Measurements from ENCODE around the gene CPZ.

The CPZ gene

DNA sequence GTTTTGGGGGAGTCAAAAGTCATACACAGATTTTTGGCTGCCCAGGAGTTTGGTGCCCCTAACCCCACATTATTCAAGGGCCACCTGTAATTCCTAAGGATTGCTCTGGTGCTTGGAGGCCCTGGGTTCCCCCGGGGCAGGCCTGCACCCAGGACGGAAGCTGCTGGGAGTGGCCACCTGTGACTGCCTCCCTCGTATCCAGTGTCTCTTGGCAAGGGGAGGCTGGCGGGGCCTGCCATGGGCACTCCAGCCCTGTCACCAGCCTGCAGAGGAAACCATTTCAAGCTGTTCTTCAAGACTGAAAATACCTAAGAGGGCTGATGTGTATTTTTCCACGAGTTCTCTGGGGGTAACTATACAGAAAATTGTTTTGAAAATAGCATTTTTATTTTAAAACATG lies 36.8 kb upstream of the CPZ start:
- no peak for DNase-seq (ENCODE audit: insufficient read length, low spot score)
- no peak for FAIRE-seq
- TF ChIP-seq POLR2A (IDR thresholded peaks at IDR 0.05; ENCODE audit: low read depth, low read length) (no peak), POLR2AphosphoS5 (IDR thresholded peaks at IDR 0.05; ENCODE audit: low read depth, low read length) (no peak), PAX5 (IDR thresholded peaks at IDR 0.05; ENCODE audit: insufficient read depth, low read length, severe bottlenecking) (no peak), SPI1 (IDR thresholded peaks at IDR 0.05; ENCODE audit: low read depth, low read length) (no peak), POU2F2 (IDR thresholded peaks at IDR 0.05; ENCODE audit: low read depth, low read length) (no peak), TAF1 (IDR thresholded peaks at IDR 0.05; ENCODE audit: low read depth, low read length) (no peak)

DNA sequence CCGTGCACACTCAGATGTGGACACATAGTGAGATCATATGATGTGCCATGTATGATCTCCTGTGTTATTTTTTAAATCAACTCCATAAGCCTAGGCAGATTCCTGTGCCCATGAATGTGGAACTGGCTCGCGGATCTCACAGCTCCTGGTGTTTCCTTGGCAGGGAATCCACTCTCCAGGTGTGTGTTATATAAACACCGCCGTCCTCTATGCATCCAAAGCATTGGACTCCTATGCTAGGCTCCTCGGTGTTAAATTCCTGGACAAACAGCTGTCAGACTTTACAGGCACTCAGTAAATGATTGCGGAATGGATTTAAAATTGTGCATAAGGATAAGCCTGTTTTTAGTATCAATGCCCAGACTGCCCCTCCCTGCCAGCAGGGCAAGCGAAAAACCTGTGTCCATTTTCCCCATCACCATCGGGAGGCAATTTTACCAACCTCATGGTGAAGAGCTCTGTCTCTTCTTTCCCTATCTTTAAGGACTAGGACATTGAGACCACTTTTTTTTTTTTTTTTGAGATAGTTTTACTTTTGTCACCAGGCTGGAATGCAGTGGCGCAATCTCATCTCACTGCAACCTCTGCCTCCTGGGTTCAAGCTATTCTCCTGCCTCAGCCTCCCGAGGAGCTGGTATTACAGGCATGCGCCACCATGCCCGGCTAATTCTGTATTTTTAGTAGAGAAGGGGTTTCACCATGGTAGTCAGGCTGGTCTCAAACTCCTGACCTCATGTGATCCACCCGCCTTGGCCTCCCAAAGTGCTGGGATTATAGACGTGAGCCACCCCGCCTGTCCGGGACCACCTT lies 36.0 kb upstream of the CPZ start:
- no peak for FAIRE-seq
- DNase-seq (ENCODE audit: insufficient read length, low spot score), result no peak
- no peak for TF ChIP-seq POLR2AphosphoS5 (IDR thresholded peaks at IDR 0.05; ENCODE audit: low read depth, low read length)

DNA sequence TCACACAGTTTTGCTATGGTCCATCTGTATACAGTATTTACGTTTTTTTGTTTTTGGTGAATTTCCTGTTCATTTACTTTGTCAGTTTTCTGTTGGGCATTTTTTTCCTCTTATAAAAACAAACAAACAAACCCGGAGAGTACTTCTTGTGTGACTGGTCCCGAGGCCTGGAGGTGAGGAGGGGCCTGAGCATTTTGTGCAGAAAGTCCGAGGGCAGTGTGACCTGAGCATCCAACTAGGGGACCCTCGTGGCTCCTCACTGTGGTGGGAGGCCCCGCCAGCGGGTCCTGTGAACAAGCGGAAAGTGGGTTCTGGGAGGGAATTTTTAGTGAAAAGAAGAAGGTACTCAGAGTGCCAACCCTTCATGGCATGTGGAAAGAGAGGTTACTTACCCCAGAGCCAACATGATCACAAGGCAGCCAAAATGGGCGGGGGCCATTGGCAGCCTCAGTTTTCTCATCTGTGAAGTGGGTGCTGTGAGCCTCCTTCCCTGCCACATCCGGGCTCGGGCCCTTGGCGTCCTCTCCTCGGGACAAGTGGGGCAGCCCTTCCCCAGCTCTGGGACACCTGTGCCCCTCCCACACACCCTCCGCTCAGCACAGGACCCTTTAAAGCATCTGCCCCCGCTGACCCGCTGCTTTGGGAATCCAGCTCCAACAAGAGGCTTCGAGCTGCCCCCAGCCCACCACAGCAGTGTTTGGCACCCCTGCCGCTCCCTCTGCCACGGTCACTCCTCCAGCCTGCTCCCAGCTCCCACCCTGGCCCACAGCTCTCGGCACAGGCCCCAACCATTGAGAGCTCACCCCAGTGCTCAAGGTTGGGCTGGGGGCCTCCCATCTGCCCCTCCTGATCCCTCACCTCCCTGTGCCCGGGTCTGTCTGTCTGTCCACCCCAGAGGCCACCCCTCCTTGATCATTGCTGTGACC lies 35.2 kb upstream of the CPZ start:
- TF ChIP-seq TAF1 (IDR thresholded peaks at IDR 0.05; ENCODE audit: low read depth, low read length), result no peak
- TF ChIP-seq SPI1 (IDR thresholded peaks at IDR 0.05; ENCODE audit: low read depth, low read length), result no peak
- TF ChIP-seq PAX5 (IDR thresholded peaks at IDR 0.05; ENCODE audit: insufficient read depth, low read length, severe bottlenecking), result no peak
- no peak for TF ChIP-seq POLR2AphosphoS5 (IDR thresholded peaks at IDR 0.05; ENCODE audit: low read depth, low read length)
- no peak for TF ChIP-seq POU2F2 (IDR thresholded peaks at IDR 0.05; ENCODE audit: low read depth, low read length)
- TF ChIP-seq POLR2A (IDR thresholded peaks at IDR 0.05; ENCODE audit: low read depth, low read length), result no peak
- no peak for FAIRE-seq
- DNase-seq (ENCODE audit: insufficient read length, low spot score), result no peak

DNA sequence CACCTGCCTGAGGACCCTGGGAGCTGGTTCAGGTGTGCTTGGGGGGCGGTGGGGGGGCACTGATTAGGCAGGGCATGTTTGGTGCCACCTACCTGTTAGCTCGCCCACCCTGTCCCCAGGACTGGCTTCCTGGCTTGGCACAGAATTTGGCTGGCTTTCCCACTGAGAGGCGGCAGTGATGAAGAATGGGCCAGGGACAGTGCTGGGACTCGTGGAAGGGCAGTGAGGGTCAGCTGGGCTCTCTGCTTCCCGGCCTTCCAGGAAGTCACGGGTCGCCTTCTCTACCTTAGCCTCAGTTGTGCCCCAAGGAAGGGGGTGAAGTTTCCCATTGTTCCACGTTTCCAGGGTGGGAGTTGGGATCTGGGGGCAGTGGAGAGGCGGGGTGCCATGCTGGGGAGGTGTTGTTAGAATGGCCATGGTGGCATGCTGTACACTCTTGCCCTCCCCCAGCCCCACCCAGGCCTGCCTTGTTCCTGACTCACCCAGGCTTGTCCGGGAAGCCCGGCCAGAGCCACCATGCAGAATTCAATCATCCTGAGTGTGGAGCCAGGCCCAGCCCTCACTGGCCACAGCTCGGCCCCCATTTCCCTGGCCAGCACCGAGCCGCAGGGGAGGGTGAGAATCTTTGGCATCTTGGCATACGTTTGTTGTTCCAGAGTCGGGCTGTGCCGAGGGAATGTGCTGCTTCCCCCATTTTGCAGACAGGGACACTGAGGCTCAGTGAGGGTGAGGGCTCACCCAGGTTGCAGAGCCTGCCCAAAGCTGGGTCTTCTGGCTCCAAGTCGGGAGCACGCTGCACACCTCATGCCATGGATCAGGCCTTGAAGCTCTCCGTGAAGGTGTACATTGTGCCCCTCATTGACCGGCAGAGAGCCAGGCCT lies 34.2 kb upstream of the CPZ start:
- FAIRE-seq (no peak), DNase-seq (ENCODE audit: insufficient read length, low spot score) (no peak)
- TF ChIP-seq SPI1 (IDR thresholded peaks at IDR 0.05; ENCODE audit: low read depth, low read length) (no peak), POU2F2 (IDR thresholded peaks at IDR 0.05; ENCODE audit: low read depth, low read length) (no peak), PAX5 (IDR thresholded peaks at IDR 0.05; ENCODE audit: insufficient read depth, low read length, severe bottlenecking) (no peak), TAF1 (IDR thresholded peaks at IDR 0.05; ENCODE audit: low read depth, low read length) (no peak), POLR2AphosphoS5 (IDR thresholded peaks at IDR 0.05; ENCODE audit: low read depth, low read length) (no peak), POLR2A (IDR thresholded peaks at IDR 0.05; ENCODE audit: low read depth, low read length) (no peak)

DNA sequence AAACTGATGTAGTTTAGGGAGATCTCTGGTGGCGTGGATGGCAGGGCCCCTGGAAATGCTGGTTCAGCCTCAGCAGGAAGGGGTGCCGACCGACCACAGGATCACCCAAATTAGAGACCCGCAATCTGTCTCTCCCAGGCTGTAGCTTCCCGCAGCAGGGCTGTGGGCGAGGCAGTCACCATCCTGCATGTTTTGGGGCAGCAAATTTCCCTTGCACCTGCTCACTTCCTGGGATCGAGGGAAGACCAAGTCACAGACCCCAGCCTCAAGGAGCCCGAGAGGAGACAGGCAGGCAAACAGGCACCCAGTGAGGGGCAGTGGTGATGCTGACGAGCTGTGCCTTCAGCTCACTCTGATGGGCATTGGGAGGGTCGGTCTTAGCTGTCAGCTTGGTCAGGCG lies 33.6 kb upstream of the CPZ start:
- TF ChIP-seq POU2F2 (IDR thresholded peaks at IDR 0.05; ENCODE audit: low read depth, low read length), result no peak
- no peak for TF ChIP-seq POLR2A (IDR thresholded peaks at IDR 0.05; ENCODE audit: low read depth, low read length)
- TF ChIP-seq TAF1 (IDR thresholded peaks at IDR 0.05; ENCODE audit: low read depth, low read length), result no peak
- no peak for TF ChIP-seq POLR2AphosphoS5 (IDR thresholded peaks at IDR 0.05; ENCODE audit: low read depth, low read length)
- TF ChIP-seq SPI1 (IDR thresholded peaks at IDR 0.05; ENCODE audit: low read depth, low read length), result no peak
- no peak for TF ChIP-seq PAX5 (IDR thresholded peaks at IDR 0.05; ENCODE audit: insufficient read depth, low read length, severe bottlenecking)
- FAIRE-seq (no peak), DNase-seq (ENCODE audit: insufficient read length, low spot score) (no peak)

DNA sequence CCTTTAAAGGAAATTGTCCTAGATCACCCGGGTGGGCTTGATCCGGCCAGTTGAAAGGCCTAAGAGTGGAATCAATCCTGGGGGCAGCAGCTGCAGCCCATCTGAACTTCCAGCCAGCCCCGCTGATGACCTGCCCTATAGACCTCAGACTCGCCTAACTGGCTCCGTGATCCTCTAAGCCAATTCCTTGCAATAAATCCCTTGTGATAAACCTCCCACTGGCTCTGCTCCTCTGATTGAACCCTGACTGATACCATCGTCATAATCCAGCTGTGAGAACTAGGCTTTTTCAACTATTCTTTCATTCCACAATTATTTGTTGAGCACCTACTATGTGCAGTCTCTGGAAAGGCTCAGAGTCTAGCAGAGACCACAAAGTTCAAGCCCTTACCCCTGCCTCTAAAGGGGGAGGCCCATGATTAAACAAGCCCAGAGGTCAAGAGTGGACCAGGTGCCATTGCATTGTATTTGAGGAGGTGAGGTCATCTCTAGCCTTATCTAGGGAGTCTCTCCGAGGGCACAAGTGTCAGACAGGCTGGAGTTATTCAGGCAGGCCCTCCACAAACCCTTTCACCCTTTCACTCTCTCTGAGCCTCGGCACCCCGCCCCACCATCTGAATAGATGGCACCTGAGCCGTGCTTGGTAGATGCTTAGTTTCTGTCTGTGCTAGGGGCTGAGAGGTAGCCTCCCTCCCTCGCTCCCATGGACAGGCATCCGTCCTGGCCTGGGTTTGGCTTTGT lies 32.9 kb upstream of the CPZ start:
- no peak for TF ChIP-seq POLR2A (IDR thresholded peaks at IDR 0.05; ENCODE audit: low read depth, low read length)
- no peak for TF ChIP-seq POLR2AphosphoS5 (IDR thresholded peaks at IDR 0.05; ENCODE audit: low read depth, low read length)
- TF ChIP-seq PAX5 (IDR thresholded peaks at IDR 0.05; ENCODE audit: insufficient read depth, low read length, severe bottlenecking), result no peak
- no peak for TF ChIP-seq POU2F2 (IDR thresholded peaks at IDR 0.05; ENCODE audit: low read depth, low read length)
- TF ChIP-seq SPI1 (IDR thresholded peaks at IDR 0.05; ENCODE audit: low read depth, low read length), result no peak
- no peak for TF ChIP-seq TAF1 (IDR thresholded peaks at IDR 0.05; ENCODE audit: low read depth, low read length)
- FAIRE-seq, result no peak
- DNase-seq (ENCODE audit: insufficient read length, low spot score), result no peak

DNA sequence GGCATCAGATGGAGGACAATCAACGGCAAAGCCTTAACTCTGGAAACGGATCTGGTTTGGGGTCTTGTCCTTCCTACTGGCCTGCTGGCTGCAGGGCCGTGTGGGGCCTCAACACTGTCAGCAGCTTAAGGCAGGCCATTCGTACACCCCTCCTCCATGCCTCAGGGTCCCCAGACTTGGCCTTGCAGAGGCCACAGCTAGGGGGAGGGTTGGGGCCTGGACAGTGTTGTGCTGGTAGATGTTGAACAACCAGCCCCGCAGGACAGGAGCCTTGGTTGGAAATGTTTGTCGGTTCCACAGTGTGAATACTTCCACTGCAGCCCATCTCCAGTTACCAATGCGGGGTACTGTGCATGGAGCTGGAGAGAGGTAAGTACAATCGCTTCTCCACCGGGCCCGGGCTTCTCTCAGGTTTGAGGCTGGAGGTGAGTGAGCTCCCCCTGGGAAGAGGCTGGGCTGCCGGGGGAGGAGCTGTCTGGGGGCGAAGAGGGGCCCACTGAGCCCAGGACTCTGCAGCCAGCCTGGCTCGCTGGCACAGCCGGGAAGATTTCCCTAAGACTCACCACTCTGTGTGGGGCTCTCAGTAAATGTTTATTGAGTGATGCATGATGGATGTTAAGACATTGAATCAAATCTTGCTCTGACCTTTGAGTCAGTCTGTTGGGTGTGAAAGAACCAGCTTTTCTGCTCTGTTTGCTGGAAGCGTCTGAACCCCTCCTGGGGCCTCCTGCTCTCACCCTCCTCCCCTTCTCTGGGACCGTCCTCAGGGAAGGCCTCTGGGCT lies 32.1 kb upstream of the CPZ start:
- TF ChIP-seq TAF1 (IDR thresholded peaks at IDR 0.05; ENCODE audit: low read depth, low read length) (no peak), SPI1 (IDR thresholded peaks at IDR 0.05; ENCODE audit: low read depth, low read length) (no peak), POLR2AphosphoS5 (IDR thresholded peaks at IDR 0.05; ENCODE audit: low read depth, low read length) (no peak), POU2F2 (IDR thresholded peaks at IDR 0.05; ENCODE audit: low read depth, low read length) (no peak), PAX5 (IDR thresholded peaks at IDR 0.05; ENCODE audit: insufficient read depth, low read length, severe bottlenecking) (no peak), POLR2A (IDR thresholded peaks at IDR 0.05; ENCODE audit: low read depth, low read length) (no peak)
- DNase-seq (ENCODE audit: insufficient read length, low spot score) (no peak), FAIRE-seq (no peak)

DNA sequence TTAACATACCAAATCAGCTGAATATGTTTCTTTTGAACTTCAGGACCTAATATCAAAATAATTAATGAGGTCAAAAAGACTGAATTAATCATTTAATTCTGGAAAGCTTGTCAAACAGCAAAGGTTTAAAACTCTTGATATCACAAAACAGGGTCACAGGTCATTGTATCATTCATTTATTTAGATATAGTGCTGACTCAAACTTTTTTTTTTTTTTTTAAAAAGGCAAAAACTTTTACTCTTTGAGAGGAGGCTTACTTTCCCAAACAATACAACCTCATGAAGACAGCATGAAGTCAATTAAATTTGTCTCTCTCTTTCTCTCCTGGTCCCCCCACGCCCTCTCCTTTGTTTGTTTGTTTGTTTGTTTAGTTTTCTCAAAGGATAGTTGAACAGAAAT lies 28.0 kb upstream of the CPZ start:
- FAIRE-seq, result no peak

More for the DNA sequence above, 28.0 kb upstream of the CPZ start:
- no peak for TF ChIP-seq POU2F2 (IDR thresholded peaks at IDR 0.05; ENCODE audit: low read depth, low read length)
- no peak for TF ChIP-seq POLR2A (IDR thresholded peaks at IDR 0.05; ENCODE audit: low read depth, low read length)
- no peak for TF ChIP-seq SPI1 (IDR thresholded peaks at IDR 0.05; ENCODE audit: low read depth, low read length)
- DNase-seq (ENCODE audit: insufficient read length, low spot score), result no peak
